ENCODE results near the gene SLC35B2.
A peak's percentile ranks its signal among the peaks of the same experiment; 100 is the strongest.

SLC35B2 gene

GRCh38 chr6:44285552-44286284 lies 28.4 kb upstream of the SLC35B2 start:
- DNase-seq, result no peak

DNA sequence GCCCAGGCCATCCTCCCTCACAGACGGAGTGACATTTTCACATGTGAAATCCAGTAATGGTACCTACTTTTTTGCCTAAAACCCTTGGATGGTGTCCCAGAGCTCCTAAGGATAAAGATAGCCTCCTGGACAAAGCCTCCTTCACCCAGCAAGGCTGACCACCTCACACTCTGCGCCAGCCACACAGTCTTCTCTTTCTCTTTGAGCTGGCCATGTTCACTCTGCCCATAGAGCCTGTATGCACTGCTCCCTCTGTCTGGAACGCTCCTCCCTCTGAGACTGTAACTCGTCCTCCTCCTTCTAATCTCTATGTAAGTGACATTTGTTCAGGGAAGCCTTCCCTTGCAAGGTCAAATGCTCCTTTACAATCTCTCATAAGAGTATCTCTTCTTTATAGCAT lies 27.5 kb upstream of the SLC35B2 start:
- no peak for DNase-seq

DNA sequence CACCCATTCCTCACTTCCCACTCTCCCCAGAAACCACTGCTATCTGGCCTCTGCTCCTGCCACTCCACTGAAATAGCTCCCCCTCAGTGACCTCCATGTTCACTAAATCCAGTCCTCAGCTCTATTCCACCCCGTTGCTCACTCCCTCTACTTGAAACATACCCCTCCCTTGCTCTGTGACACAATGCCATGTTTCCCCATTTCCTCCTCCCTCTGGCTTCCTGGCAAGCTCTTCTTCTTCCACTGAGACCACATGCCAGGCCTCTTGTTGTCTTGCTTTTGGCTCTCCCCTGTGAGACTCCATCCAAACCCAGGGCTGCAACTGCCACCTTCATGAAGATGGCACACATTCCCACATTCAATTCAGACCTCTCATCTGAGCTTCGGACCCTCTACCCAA lies 26.8 kb upstream of the SLC35B2 start:
- no peak for DNase-seq

GRCh38 chr6:44278774-44279697 lies 21.7 kb upstream of the SLC35B2 start:
- no peak for DNase-seq

DNA sequence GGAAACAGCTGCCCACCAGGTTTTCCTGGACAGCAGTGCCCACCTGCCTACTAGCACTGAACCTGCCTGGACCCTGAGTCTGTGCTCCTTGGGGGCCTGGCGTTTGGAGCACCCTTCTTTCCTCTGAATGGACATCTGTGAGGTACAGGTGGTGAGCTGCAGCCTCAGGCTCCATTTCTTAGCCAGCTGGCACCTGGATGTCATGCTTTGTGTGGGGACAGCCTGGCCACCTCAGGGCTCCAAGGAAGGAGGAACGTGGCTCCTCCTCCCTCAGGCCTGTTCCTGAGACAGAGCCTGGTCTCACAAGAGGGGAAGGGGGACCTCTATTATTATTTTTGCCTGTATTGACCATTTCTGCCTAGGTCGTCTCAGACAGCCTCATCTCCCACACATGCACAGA lies 21.0 kb upstream of the SLC35B2 start:
- DNase-seq, result no peak

- no peak for DNase-seq
These were observed 20.4 kb upstream of the SLC35B2 start for GRCh38 chr6:44277763-44278162.

DNA sequence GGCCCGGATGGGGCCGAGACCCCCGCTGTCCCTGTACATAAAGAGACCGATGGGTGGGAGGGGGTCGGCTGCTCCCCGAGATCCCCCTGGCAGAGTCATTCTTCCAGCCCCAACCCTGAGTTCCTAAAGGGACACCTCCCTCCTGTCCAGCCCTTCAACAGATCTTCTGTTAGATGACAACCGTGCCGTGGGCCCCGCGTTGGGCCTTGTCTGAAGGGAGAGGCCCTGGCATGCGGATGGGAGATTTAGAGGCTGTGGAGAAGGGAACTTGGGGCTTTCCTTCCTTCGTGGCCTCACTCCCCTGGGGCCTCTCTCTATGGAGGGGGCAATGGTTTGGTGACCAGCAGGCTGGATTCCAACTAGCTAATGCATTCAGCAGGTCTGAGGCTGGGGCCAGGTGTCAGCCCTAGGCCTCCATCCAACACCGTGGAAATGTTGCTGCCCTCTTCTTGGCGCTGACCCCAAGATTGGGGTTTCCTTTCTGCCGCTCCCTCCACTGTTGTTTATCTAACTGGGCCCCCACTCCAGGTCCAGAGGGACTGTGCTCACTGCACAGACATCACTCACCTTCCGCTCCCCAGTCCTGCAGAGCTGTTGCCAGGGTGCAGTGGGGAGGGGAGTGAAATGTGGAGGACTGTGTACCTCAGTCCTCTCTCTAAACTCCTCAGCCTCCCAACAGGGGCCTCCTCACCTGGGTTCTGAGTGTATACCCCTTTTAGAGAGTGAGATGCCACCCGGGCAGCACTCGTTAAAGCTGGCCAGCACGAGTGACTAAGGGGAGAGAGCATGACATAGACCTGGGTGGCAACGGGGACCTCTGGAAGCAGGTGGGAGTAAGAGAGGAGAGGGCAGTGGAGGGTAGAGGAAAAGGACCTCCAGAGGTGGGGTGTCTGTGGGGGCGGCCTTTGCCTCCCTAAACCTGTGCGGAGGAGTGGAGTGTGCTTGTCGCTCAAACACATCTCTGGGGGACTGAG lies 19.6 kb upstream of the SLC35B2 start:
- DNase-seq, result no peak

- DNase-seq, result peak in 1 of 2 donors; percentile 29
These were observed 18.7 kb upstream of the SLC35B2 start for GRCh38 chr6:44275749-44276648.

GRCh38 chr6:44275271-44275748 lies 18.0 kb upstream of the SLC35B2 start:
- no peak for DNase-seq

DNA sequence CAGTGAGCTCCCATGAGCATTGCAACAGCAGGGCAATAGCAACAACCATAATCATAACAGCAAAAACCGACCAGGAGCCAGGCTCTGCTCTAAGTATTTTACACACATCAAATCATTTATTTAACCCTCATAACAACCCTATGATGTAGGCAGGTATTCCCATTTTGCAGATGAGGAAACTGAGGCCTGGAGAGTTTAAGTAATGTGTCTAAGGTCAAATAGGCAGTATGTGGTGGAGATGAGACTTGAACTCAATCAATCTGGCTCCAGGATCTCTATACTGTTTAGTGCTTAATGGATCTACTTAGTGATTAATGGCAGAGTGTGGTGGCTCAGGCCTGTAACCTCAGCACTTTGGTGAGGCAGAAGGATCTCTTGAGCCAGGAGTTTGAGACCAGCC lies 16.3 kb upstream of the SLC35B2 start:
- no peak for DNase-seq

DNA sequence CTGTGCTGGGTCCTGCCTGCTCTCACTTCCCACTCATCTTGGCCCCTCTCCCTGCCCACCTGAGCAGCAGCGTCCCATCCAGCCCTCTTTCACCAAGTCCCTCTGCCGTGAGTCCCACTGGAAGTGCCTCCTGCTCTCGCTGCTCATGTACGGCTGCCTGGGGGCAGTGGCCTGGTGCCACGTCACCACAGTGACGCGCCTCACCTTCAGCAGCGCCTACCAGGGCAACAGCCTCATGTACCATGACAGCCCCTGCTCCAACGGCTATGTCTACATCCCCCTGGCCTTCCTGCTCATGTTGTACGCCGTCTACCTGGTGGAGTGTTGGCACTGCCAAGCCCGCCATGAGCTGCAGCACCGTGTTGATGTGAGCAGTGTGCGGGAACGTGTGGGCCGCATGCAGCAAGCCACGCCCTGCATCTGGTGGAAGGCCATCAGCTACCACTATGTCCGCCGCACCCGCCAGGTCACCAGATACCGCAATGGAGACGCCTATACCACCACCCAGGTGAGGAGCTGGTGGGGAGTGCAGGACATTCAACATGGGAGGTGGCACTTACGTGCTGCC lies 15.8 kb upstream of the SLC35B2 start:
- DNase-seq, result no peak

- no peak for DNase-seq
These were observed 15.2 kb upstream of the SLC35B2 start for GRCh38 chr6:44272529-44272928.

- DNase-seq, result no peak
These were observed 14.6 kb upstream of the SLC35B2 start for GRCh38 chr6:44271914-44272313.

DNA sequence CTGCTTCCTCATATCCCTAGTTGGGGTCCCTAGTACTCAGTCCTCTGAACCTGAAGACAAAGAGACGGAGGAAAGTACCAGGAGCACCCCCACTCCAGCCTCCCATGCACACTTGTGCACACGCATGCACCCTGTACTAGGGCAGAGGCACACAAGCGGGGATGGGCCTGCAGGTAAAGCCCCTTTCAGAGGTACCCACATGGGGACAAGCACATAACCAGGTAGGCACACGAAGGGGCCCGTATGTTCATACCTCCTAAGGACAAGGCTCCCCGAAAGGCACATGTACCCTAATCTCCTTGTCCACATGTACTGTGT lies 14.0 kb upstream of the SLC35B2 start:
- DNase-seq, result no peak

GRCh38 chr6:44270526-44271405 lies 13.4 kb upstream of the SLC35B2 start:
- no peak for DNase-seq

- no peak for DNase-seq
These were observed 12.7 kb upstream of the SLC35B2 start, which contains the start of gene TMEM151B for GRCh38 chr6:44269921-44270525. Gene TMEM151B, plus strand, starts transcription at chr6:44270450. Its CDS starts 293 bp downstream, at chr6:44270743.

- DNase-seq, result no peak
These were observed 12.0 kb upstream of the SLC35B2 start for GRCh38 chr6:44269178-44269920.

- DNase-seq, result peak; percentile 51 to 67
These were observed 10.8 kb upstream of the SLC35B2 start for GRCh38 chr6:44268095-44268628.

DNA sequence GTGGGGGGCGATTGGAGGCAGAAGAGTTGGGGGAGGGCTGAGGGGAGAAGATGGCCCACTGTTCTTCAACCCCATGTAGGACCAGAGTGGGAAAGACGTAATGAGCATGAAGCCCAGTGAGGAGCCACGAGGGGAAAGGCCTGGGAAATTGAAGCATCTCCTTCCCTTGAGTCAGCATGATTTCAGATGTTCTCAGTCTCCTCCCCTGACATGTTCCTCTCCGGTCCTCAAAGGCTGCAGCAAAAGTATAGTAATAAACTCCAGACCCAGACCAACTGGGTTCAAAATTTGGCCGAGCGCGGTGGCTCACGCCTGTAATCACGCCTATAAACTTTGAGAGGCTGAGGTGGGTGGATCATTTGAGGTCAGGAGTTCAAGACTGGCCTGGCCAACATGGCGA lies 9.9 kb upstream of the SLC35B2 start:
- DNase-seq, result no peak
